ENCODE results near the gene HYLS1. TPM values are rescaled to one million over a fixed set of nuclear protein-coding genes. Genes with fewer than 3 reads are reported as not detected.
A peak's percentile ranks its signal among the peaks of the same experiment; 100 is the strongest.

Gene HYLS1
- polyA plus RNA-seq, 1 donor (not counting 4 experiments of a cell fraction or from before 2014, with no cell fraction given), result 7.2 TPM

GRCh38 chr11:125872138-125872491, 15.4 kb upstream of the HYLS1 start:
- Histone ChIP-seq H4K20me1 (ENCODE audit: control insufficient read depth, extremely low read depth, insufficient read depth, low read length) (no peaks in the 10 kb centered on the region), H3K4me3 (ENCODE audit: control insufficient read depth in 2 of 3, extremely low read depth in 1 of 3, insufficient read depth in 2 of 3, low read depth in 1 of 3, low read length in 3 of 3) (no peak overlapping the region), H3K9me3 (ENCODE audit: control insufficient read depth, low read depth, low read length) (no peaks in the 10 kb centered on the region), H3K4me1 (ENCODE audit: control insufficient read depth, extremely low read depth, insufficient read depth, low read length) (no peaks in the 10 kb centered on the region), H3K27me3 (ENCODE audit: control insufficient read depth, extremely low read depth, insufficient read depth, low read length) (no peaks in the 10 kb centered on the region), H2AFZ (ENCODE audit: control insufficient read depth, low read length) (no peak overlapping the region), H3K27ac (ENCODE audit: control insufficient read depth, insufficient read depth, low read length) (no peak overlapping the region), H3K4me2 (ENCODE audit: control insufficient read depth, extremely low read depth, insufficient read depth, low read depth, low read length) (no peak overlapping the region), H3K9ac (ENCODE audit: control insufficient read depth, extremely low read depth, insufficient read depth, low read length) (no peak overlapping the region), H3K79me2 (ENCODE audit: control insufficient read depth, insufficient read depth, low read length) (no peaks in the 10 kb centered on the region), H3K9me1 (ENCODE audit: control insufficient read depth, extremely low read depth, insufficient read depth, low read length) (no peaks in the 10 kb centered on the region), H3K36me3 (ENCODE audit: control insufficient read depth in 2 of 2, extremely low read depth in 1 of 2, insufficient read depth in 2 of 2, low read length in 2 of 2) (no peaks in the 10 kb centered on the region)
- no peak for DNase-seq (ENCODE audit: low read depth, low spot score)
- TF ChIP-seq CTCF (optimal IDR thresholded peaks at IDR 0.05 in 1 of 3, IDR thresholded peaks at IDR 0.05 in 1 of 3, conservative IDR thresholded peaks at IDR 0.05 in 1 of 3; ENCODE audit: extremely low read depth in 1 of 3, insufficient read depth in 2 of 3, low read length in 3 of 3) (no peak), EZH2 (IDR thresholded peaks at IDR 0.05; ENCODE audit: low read length) (no peak)
- no peak for FAIRE-seq
- dilution Hi-C loops (cut with MboI; ENCODE audit: extremely low pct_ligation_motif_present, low sequenced_read_pairs), result no loop called here

GRCh38 chr11:125873881-125874555, 13.4 kb upstream of the HYLS1 start:
- Histone ChIP-seq H3K4me2 (ENCODE audit: control insufficient read depth, extremely low read depth, insufficient read depth, low read depth, low read length) (no peak overlapping the region), H3K4me1 (ENCODE audit: control insufficient read depth, extremely low read depth, insufficient read depth, low read length) (no peaks in the 10 kb centered on the region), H3K9ac (ENCODE audit: control insufficient read depth, extremely low read depth, insufficient read depth, low read length) (no peak overlapping the region), H3K27ac (ENCODE audit: control insufficient read depth, insufficient read depth, low read length) (no peak overlapping the region), H3K4me3 (ENCODE audit: control insufficient read depth in 2 of 3, extremely low read depth in 1 of 3, insufficient read depth in 2 of 3, low read depth in 1 of 3, low read length in 3 of 3) (no peak overlapping the region), H2AFZ (ENCODE audit: control insufficient read depth, low read length) (no peak overlapping the region), H3K79me2 (ENCODE audit: control insufficient read depth, insufficient read depth, low read length) (no peaks in the 10 kb centered on the region), H4K20me1 (ENCODE audit: control insufficient read depth, extremely low read depth, insufficient read depth, low read length) (no peaks in the 10 kb centered on the region), H3K9me1 (ENCODE audit: control insufficient read depth, extremely low read depth, insufficient read depth, low read length) (no peaks in the 10 kb centered on the region), H3K36me3 (ENCODE audit: control insufficient read depth in 2 of 2, extremely low read depth in 1 of 2, insufficient read depth in 2 of 2, low read length in 2 of 2) (no peaks in the 10 kb centered on the region), H3K9me3 (ENCODE audit: control insufficient read depth, low read depth, low read length) (no peaks in the 10 kb centered on the region), H3K27me3 (ENCODE audit: control insufficient read depth, extremely low read depth, insufficient read depth, low read length) (no peaks in the 10 kb centered on the region)
- no peak for DNase-seq (ENCODE audit: low read depth, low spot score)
- dilution Hi-C loops (cut with MboI; ENCODE audit: extremely low pct_ligation_motif_present, low sequenced_read_pairs), result no loop called here
- no peak for TF ChIP-seq CTCF (optimal IDR thresholded peaks at IDR 0.05 in 1 of 3, IDR thresholded peaks at IDR 0.05 in 1 of 3, conservative IDR thresholded peaks at IDR 0.05 in 1 of 3; ENCODE audit: extremely low read depth in 1 of 3, insufficient read depth in 2 of 3, low read length in 3 of 3)
- TF ChIP-seq EZH2 (IDR thresholded peaks at IDR 0.05; ENCODE audit: low read length), result no peak
- peak; percentile 32 for FAIRE-seq

All from keratinocyte (primary cell).